Measurements from ENCODE around the gene MACROD2.

The MACROD2 gene

DNA sequence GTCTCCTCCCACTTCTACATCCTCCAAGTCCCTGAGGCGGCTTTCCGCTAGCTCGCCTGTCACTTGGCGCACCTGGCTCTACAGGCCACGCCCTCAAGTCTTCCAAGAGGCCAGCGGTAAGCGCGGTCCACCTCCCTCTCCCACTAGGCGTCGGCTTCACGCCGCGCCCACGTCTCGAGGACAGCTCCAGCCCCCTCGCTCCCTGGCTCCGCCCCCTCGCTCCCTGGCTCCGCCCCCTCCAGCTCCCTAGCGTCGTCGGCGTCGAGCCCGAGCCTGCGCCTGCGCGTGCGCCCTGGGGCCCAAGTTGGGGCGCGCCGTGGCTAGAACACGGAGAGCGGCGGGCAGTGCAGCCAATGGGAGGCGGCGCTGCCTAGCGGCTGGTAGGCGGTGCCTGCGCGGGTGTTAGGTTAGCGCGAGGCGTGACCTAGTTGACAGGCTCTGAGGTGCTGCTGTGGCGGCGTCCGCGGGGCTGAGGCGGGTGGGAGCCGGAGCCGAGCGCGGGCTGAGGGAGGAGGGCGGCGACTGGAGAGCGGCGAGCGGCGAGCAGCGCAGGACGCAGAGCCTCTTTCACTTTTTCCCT is at the start of gene MACROD2:
MACROD2 (plus strand) TSS at position 431 of the 580 bp plus-strand sequence.
- H3K4me3 ChIP-seq (ENCODE audit: low read depth, low read length), result peak within 1 kb of the TSS; percentile 66
- TF ChIP-seq, protein P1, sequence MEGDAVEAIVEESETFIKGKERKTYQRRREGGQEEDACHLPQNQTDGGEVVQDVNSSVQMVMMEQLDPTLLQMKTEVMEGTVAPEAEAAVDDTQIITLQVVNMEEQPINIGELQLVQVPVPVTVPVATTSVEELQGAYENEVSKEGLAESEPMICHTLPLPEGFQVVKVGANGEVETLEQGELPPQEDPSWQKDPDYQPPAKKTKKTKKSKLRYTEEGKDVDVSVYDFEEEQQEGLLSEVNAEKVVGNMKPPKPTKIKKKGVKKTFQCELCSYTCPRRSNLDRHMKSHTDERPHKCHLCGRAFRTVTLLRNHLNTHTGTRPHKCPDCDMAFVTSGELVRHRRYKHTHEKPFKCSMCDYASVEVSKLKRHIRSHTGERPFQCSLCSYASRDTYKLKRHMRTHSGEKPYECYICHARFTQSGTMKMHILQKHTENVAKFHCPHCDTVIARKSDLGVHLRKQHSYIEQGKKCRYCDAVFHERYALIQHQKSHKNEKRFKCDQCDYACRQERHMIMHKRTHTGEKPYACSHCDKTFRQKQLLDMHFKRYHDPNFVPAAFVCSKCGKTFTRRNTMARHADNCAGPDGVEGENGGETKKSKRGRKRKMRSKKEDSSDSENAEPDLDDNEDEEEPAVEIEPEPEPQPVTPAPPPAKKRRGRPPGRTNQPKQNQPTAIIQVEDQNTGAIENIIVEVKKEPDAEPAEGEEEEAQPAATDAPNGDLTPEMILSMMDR (conservative IDR thresholded peaks at IDR 0.05; ENCODE audit: low read depth, low read length), result no peak
- DNase-seq (ENCODE audit: low read depth), result peak; percentile 83

DNA sequence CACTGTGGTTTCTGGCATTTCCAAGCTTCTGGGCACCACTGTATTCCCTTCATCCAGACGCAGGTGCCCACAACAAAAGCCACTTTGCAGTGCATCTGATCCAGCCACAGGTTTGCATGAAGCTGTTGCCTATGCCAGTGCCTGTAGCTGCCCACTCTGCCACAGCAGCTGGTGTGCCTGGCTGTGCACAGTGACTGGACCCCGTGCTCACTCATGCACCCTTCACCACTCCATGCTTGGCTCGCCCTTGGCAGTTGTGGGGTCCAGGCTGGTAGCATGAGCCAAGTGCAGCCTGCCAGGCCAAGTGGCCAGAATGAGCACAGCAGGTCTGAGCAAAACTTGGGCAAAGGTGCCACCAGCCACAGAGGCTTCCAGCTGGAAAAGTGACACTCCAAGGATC is 47.6 kb upstream of the MACROD2 start:
- TF ChIP-seq, protein P1 (conservative IDR thresholded peaks at IDR 0.05; ENCODE audit: low read depth, low read length), result no peak
- no peak overlapping the region for H3K4me3 ChIP-seq (ENCODE audit: low read depth, low read length)
- no peak for DNase-seq (ENCODE audit: low read depth)

DNA sequence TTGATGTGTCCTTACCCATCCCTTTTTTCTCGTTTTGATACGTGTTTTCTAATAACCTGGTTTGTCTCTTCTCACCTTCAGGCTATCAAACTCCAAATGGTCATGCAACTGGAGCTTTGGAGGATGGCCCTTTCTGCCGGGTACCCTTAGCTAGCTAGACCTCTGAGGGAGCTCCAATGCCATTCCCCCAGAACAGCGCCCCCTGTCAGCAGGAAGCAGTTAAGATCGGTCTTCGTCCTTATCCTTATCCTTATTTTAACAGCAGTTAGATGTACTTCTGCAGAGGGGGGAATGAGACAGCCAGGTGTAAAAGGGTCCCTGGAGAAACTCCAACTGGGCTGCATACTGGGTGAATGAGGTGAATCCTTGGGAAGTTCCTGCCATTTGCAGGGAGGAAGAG is 42.1 kb upstream of the MACROD2 start:
- TF ChIP-seq, protein P1 (conservative IDR thresholded peaks at IDR 0.05; ENCODE audit: low read depth, low read length), result no peak
- H3K4me3 ChIP-seq (ENCODE audit: low read depth, low read length), result no peak overlapping the region
- no peak for DNase-seq (ENCODE audit: low read depth)

DNA sequence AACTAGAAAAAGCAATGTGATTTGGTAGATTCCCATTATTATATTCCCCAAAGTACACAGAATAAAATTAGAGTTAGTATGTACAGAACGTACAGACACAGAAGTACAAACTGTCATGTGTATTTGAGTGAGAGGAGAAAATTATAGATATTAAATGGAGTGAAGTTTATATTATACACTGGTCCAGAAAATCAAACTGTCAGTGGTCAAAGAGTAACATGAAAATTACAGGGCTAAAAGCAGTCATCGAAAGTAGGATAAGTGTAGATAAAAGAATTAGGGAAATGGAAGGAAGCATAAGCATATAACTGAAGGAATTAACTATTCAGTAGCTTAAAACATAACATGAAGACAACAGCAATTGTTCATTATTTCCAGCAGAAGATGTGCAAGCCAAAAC is 35.2 kb upstream of the MACROD2 start:
- TF ChIP-seq, protein P1 (conservative IDR thresholded peaks at IDR 0.05; ENCODE audit: low read depth, low read length), result no peak
- no peak overlapping the region for H3K4me3 ChIP-seq (ENCODE audit: low read depth, low read length)
- no peak for DNase-seq (ENCODE audit: low read depth)

DNA sequence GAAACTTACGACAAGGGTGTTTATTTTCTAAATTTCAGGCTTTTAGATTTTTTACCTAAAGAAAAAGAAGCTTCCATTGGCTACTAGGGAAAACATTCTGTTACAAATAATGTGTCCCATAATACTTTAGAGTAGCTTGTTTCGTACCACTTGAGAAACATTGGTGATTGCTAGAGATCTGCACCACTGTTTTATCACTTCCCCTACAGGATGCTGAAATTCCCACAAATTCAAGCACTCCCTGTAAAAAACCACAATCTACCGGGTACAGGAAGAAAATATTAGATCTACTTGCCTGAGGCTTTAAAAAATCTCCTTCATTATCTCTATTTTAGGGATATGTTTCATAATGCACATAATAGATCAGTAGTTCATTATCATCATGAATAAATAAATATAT is 34.8 kb upstream of the MACROD2 start:
- no peak for DNase-seq (ENCODE audit: low read depth)
- no peak overlapping the region for H3K4me3 ChIP-seq (ENCODE audit: low read depth, low read length)
- TF ChIP-seq, protein P1 (conservative IDR thresholded peaks at IDR 0.05; ENCODE audit: low read depth, low read length), result no peak

DNA sequence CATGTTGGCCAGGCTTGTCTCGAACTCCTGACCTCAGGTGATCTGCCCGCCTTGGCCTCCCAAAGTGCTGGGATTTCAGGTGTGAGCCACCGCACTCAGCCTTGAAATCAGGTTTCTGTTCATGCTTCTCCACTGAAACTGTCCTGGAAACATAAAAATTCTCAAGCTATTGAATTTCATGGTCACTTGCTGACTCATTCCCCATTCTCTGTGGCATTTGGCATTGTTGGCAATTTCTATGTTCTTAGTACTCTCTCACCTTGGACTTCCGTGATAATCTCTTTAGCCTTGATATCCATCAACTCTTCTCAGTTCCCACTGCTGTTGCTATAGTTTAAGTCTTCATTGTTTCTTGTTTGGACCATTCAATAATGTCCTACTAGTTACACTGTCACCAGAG is 11.1 kb upstream of the MACROD2 start:
- no peak overlapping the region for H3K4me3 ChIP-seq (ENCODE audit: low read depth, low read length)
- DNase-seq (ENCODE audit: low read depth), result no peak
- TF ChIP-seq, protein P1 (conservative IDR thresholded peaks at IDR 0.05; ENCODE audit: low read depth, low read length), result no peak

DNA sequence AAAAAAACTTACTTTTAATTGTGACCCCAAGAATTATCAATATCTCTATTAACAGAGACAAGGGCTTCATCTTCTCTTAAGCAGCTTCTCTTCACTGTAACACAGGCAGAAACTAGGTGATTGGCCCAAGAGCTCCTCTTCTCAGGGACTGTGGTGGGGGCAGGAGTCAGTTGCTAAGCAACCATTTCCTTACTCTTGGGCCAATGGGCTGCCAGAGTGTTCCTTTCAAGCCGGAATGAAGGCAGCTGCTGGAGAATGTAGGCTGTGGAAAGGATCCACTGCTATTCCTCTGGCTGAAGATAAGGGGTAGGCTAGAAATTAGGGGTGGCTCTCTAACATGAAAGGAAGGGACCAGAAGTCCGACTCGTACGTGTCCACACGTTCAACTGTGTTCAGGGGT is 4.9 kb upstream of the MACROD2 start, which contains the start of gene SEL1L2:
SEL1L2 (minus strand) TSS at position 150 of the 400 bp plus-strand sequence; CDS start at position 70, 80 bp downstream.
- DNase-seq (ENCODE audit: low read depth), result no peak
- TF ChIP-seq, protein P1 (conservative IDR thresholded peaks at IDR 0.05; ENCODE audit: low read depth, low read length), result no peak
- no peak within 1 kb of the TSS for H3K4me3 ChIP-seq (ENCODE audit: low read depth, low read length)
